B cell (primary cell): ENCODE measurements around the gene SLC33A1. TPM values are rescaled to one million over a fixed set of nuclear protein-coding genes. Genes with fewer than 3 reads are reported as not detected.

ENCODE experiments used
- ATAC-seq: fragments of 200-7000 bp; cut with Tn5 transposase; one replicate; pipeline ENCODE4 v1.10.0; 2021; ENCODE audit warnings: low read depth, mild to moderate bottlenecking, moderate number of reproducible peaks, moderate library complexity
- CTCF ChIA-PET: fragments of 350-600 bp; sonication (Branson Sonifier 250); formaldehyde crosslinking; loops from one replicate; lab custom pipeline; 2021; ENCODE audit warnings: antibody characterized with exemption, inconsistent platforms; lab: Charles Lee
- POLR2A ChIA-PET: fragments of 350-600 bp; sonication (Branson Sonifier 250); formaldehyde crosslinking; loops from one replicate; lab custom pipeline; 2021; ENCODE audit warnings: antibody characterized with exemption; lab: Charles Lee
- DNase-seq: peaks from one replicate; pipeline ENCODE4 v3.0.0; 2013
- H2AFZ ChIP-seq: 2 replicates; pipeline ENCODE4 v1.6.1; 2012; ENCODE audit warnings: mild to moderate bottlenecking, low read depth, low read length; ENCODE audit not compliant: insufficient read depth, poor library complexity, severe bottlenecking
- H3K27ac ChIP-seq, 2 donors: 1 replicate in 1 of 2; 2 replicates in 1 of 2; pipeline ENCODE4 v1.5.1; 2012 to 2013; ENCODE audit warnings: low read length in 2 of 2, mild to moderate bottlenecking in 2 of 2, moderate library complexity in 1 of 2
- H3K27me3 ChIP-seq, 4 experiments: fragments of 200-600 bp in 1 of 4; sonication (generic) in 1 of 4; replicated peaks in 1 of 4; 1 replicate in 2 of 4; 2 replicates in 2 of 4; pipeline versions ENCODE4 v1.6.1 to v1.7.0; 2013 to 2016; ENCODE audit warnings: low read length in 3 of 4, mild to moderate bottlenecking in 2 of 4, mixed read lengths in 1 of 4, moderate library complexity in 1 of 4; ENCODE audit not compliant: insufficient read depth in 4 of 4, control insufficient read depth in 3 of 4; ENCODE audit errors: control extremely low read depth in 1 of 4
- H3K36me3 ChIP-seq, 2 experiments: replicated peaks in 1 of 2; 1 replicate in 1 of 2; 2 replicates in 1 of 2; pipeline versions ENCODE4 v1.6.1 to v1.7.1; 2013; ENCODE audit warnings: low read length in 1 of 2; ENCODE audit not compliant: insufficient read depth in 2 of 2, control insufficient read depth in 1 of 2; ENCODE audit errors: control extremely low read depth in 1 of 2, extremely low read depth in 1 of 2
- H3K4me1 ChIP-seq, 2 donors: fragments of 200-600 bp in 1 of 2; sonication (generic) in 1 of 2; 1 replicate in 1 of 2; 2 replicates in 1 of 2; pipeline versions ENCODE4 v1.5.1 to v1.6.1; 2013 to 2017; ENCODE audit warnings: low read length in 2 of 2; ENCODE audit not compliant: control insufficient read depth in 2 of 2, insufficient read depth in 2 of 2
- H3K4me2 ChIP-seq: replicated peaks from 2 replicates; pipeline ENCODE3; 2012; ENCODE audit warnings: mild to moderate bottlenecking, low read depth, low read length; ENCODE audit not compliant: poor library complexity, severe bottlenecking
- H3K4me3 ChIP-seq, 5 experiments: fragments of 200-600 bp in 1 of 5; sonication (generic) in 1 of 5; 1 replicate in 3 of 5; 2 replicates in 2 of 5; pipeline versions ENCODE4 v1.5.1 to v1.7.0; 2011 to 2016; ENCODE audit warnings: low read length in 4 of 5, mild to moderate bottlenecking in 4 of 5, low read depth in 2 of 5, control low read depth in 1 of 5, moderate library complexity in 1 of 5; ENCODE audit not compliant: insufficient read depth in 1 of 5; ENCODE audit errors: control extremely low read depth in 1 of 5, extremely low read depth in 1 of 5
- H3K79me2 ChIP-seq: fragments of 200-600 bp; sonication (generic); one replicate; pipeline ENCODE4 v1.6.0; 2016; ENCODE audit warnings: low read length; ENCODE audit not compliant: control insufficient read depth, insufficient read depth
- H3K9ac ChIP-seq: fragments of 200-600 bp; sonication (generic); 2 replicates; pipeline ENCODE4 v1.6.1; 2017; ENCODE audit warnings: mild to moderate bottlenecking, low read length, moderate library complexity
- H3K9me3 ChIP-seq, 3 donors: one replicate each; pipeline versions ENCODE4 v1.6.1 to v1.7.1; 2013; ENCODE audit warnings: low read length in 2 of 3; ENCODE audit not compliant: control insufficient read depth in 2 of 3, insufficient read depth in 1 of 3; ENCODE audit errors: control extremely low read depth in 1 of 3
- H4K20me1 ChIP-seq: 2 replicates; pipeline ENCODE4 v1.6.0; 2012; ENCODE audit warnings: mild to moderate bottlenecking, low read length; ENCODE audit not compliant: insufficient read depth, control insufficient read depth, poor library complexity, severe bottlenecking
- H3K27ac Mint-ChIP-seq: one replicate; pipeline ENCODE4 v1.8.0; 2021; ENCODE audit warnings: mixed read lengths
- H3K27me3 Mint-ChIP-seq: one replicate; pipeline ENCODE4 v1.8.0; 2021; ENCODE audit warnings: mixed read lengths
- H3K4me1 Mint-ChIP-seq: one replicate; pipeline ENCODE4 v1.8.0; 2021; ENCODE audit warnings: mixed read lengths
- H3K4me3 Mint-ChIP-seq: one replicate; pipeline ENCODE4 v1.8.0; 2021; ENCODE audit warnings: mixed read lengths
- H3K9me3 Mint-ChIP-seq: one replicate; pipeline ENCODE4 v1.8.0; 2022; ENCODE audit warnings: mixed read lengths; ENCODE audit not compliant: insufficient read depth
- EZH2 ChIP-seq: IDR thresholded peaks from 2 replicates; pipeline ENCODE4 v1.6.1; 2012; ENCODE audit warnings: borderline replicate concordance, low read depth, mild to moderate bottlenecking, moderate library complexity, low read length; ENCODE audit not compliant: insufficient read depth, poor library complexity, severe bottlenecking
- WGBS: methylation state at CpG from one replicate; pipeline ENCODE4 v1.1.5; 2013; ENCODE audit warnings: missing lambda C conversion rate; ENCODE audit not compliant: insufficient coverage; 5-methylcytosine and 5-hydroxymethylcytosine counted together
- intact Hi-C: fragments of 100-400 bp; cut with micrococcal nuclease; formaldehyde crosslinking; loops from one replicate; pipeline ENCODE4 v1.10.0; 2022
- polyA plus RNA-seq: library from polyadenylated mRNA; depleted of rRNA; stranded (reverse); fragments of >200 nt; gene quantifications from 2 replicates; pipeline ENCODE4 v1.2.3, GENCODE V29; 2012
- total RNA-seq, 2 donors: library from RNA; stranded (reverse); fragments of 120-200 nt in 1 of 2; gene quantifications; 1 replicate in 1 of 2; 2 replicates in 1 of 2; pipeline versions ENCODE4 v1.2.3 to v1.2.4, GENCODE V29; 2013 to 2022
- TF ChIP-seq, protein P1 (sequence below): fragments of 200-600 bp; IDR thresholded peaks from one replicate; pipeline ENCODE4 v1.8.0; 2022; ENCODE audit warnings: antibody characterized with exemption, mild to moderate bottlenecking

Gene SLC33A1
- total and polyA plus RNA-seq, 2 donors (not counting 1 experiment from before 2014, with no cell fraction given), result 15.0 to 29.4 TPM

DNA sequence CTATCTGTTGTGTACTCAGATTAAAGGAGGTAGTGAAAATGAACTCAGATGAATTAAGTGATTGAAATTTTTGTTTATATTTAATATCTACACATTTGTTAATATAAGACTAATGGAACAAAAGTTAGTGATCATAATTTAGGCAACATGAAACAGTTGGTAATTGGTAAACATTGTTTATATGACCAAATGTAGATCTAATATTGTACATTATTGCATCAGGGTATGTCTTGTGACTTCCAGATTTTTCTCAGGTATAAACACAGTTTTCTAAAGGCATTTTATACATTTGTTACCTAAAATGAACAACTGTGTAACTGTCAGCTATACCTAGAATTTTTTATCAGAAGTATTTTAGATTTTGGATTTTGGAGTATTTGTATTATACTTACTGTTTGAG, 31.1 kb upstream of the SLC33A1 start:
- Mint-ChIP-seq H3K4me1 (peaks cover 42% of the 10 kb centered on the region), H3K27me3 (no peaks in the 10 kb centered on the region), H3K4me3 (no peak overlapping the region), H3K9me3 (no peaks in the 10 kb centered on the region), H3K27ac (no peak overlapping the region)
- CTCF ChIA-PET, result no interaction called here
- Histone ChIP-seq H2AFZ (no peak overlapping the region), H4K20me1 (peaks cover 56% of the 10 kb centered on the region), H3K79me2 (peaks cover 97% of the 10 kb centered on the region), H3K4me1 (peaks cover 6 to 10% of the 10 kb centered on the region in 2 donors), H3K27ac (no peak overlapping the region), H3K9ac (no peak overlapping the region), H3K4me3 (no peak overlapping the region), H3K27me3 (no peaks in the 10 kb centered on the region), H3K9me3 (no peaks in the 10 kb centered on the region), H3K4me2 (no peak overlapping the region), H3K36me3 (no peaks in the 10 kb centered on the region)
- intact Hi-C loops, result no loop called here
- DNase-seq (no peak), ATAC-seq (no peak)
- POLR2A ChIA-PET, result no interaction called here
- TF ChIP-seq, protein P1, sequence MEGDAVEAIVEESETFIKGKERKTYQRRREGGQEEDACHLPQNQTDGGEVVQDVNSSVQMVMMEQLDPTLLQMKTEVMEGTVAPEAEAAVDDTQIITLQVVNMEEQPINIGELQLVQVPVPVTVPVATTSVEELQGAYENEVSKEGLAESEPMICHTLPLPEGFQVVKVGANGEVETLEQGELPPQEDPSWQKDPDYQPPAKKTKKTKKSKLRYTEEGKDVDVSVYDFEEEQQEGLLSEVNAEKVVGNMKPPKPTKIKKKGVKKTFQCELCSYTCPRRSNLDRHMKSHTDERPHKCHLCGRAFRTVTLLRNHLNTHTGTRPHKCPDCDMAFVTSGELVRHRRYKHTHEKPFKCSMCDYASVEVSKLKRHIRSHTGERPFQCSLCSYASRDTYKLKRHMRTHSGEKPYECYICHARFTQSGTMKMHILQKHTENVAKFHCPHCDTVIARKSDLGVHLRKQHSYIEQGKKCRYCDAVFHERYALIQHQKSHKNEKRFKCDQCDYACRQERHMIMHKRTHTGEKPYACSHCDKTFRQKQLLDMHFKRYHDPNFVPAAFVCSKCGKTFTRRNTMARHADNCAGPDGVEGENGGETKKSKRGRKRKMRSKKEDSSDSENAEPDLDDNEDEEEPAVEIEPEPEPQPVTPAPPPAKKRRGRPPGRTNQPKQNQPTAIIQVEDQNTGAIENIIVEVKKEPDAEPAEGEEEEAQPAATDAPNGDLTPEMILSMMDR, result no peak
- TF ChIP-seq EZH2, result no peak

DNA sequence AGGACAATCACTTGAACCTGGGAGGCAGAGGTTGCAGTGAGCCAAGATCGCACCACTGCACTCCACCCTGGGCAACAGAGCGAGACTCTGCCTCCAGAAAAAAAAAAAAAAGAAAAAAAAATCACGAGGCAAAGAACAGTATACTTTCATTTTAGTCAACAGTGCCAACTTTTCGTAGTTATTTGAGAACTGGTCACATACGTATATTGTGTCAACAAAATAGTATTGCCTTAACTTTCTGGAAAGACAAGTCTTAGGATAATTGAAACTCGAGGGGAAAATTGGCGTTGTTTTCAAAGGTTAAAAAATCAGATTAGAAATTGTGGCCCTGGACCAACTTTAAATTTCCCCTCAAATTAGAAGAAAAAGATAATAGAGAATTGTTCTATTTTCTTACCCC, 30.1 kb upstream of the SLC33A1 start:
- intact Hi-C loops, result no loop called here
- no peaks in the 10 kb centered on the region for H3K9me3 ChIP-seq
- DNase-seq, result no peak
- WGBS, result 83% methylated on average over 2 of the region's 7 CpGs
- H3K27ac ChIP-seq, result no peak overlapping the region
- peaks cover 97% of the 10 kb centered on the region for H3K79me2 ChIP-seq
- no peaks in the 10 kb centered on the region for H3K36me3 ChIP-seq
- H3K4me3 ChIP-seq, result no peak overlapping the region
- Mint-ChIP-seq H3K4me1 (peaks cover 39% of the 10 kb centered on the region), H3K4me3 (no peak overlapping the region), H3K27ac (no peak overlapping the region), H3K27me3 (no peaks in the 10 kb centered on the region), H3K9me3 (no peaks in the 10 kb centered on the region)
- TF ChIP-seq EZH2, result no peak
- POLR2A ChIA-PET, result no interaction called here
- peaks cover 6 to 10% of the 10 kb centered on the region in 2 donors for H3K4me1 ChIP-seq
- no peak overlapping the region for H2AFZ ChIP-seq
- H4K20me1 ChIP-seq, result peaks cover 63% of the 10 kb centered on the region
- CTCF ChIA-PET, result no interaction called here
- no peaks in the 10 kb centered on the region for H3K27me3 ChIP-seq
- no peak overlapping the region for H3K9ac ChIP-seq
- no peak overlapping the region for H3K4me2 ChIP-seq
- no peak for ATAC-seq
